Smooth muscle cell (in vitro differentiated cells): ENCODE results near the gene HK3. TPM values are rescaled to one million over a fixed set of nuclear protein-coding genes. Genes with fewer than 3 reads are reported as not detected.

ENCODE experiments used
- DNase-seq: peaks from one replicate; lab custom pipeline; 2025; ENCODE audit not compliant: unreplicated experiment; lab: John Stamatoyannopoulos, UW
- H2AFZ ChIP-seq: fragments of 200-600 bp; sonication (generic); 2 replicates; pipeline ENCODE4 v1.6.0; 2016; ENCODE audit warnings: antibody characterized with exemption, low read depth, mild to moderate bottlenecking
- H3F3A ChIP-seq: fragments of 200-600 bp; sonication (generic); 2 replicates; pipeline ENCODE4 v1.6.0; 2017; ENCODE audit warnings: antibody characterized with exemption, low read depth
- H3K27ac ChIP-seq: fragments of 200-600 bp; sonication (generic); 2 replicates; pipeline ENCODE4 v1.5.1; 2016; ENCODE audit warnings: low read depth, mild to moderate bottlenecking
- H3K27me3 ChIP-seq: fragments of 200-600 bp; sonication (generic); 2 replicates; pipeline ENCODE4 v1.6.1; 2016; ENCODE audit warnings: low read depth, mild to moderate bottlenecking
- H3K36me3 ChIP-seq: fragments of 200-600 bp; sonication (generic); 2 replicates; pipeline ENCODE4 v1.5.1; 2016; ENCODE audit warnings: low read depth
- H3K4me1 ChIP-seq: fragments of 200-600 bp; sonication (generic); 2 replicates; pipeline ENCODE4 v1.5.1; 2016; ENCODE audit warnings: low read depth
- H3K4me2 ChIP-seq: fragments of 200-600 bp; sonication (generic); 2 replicates; pipeline ENCODE4 v1.6.0; 2016; ENCODE audit warnings: mild to moderate bottlenecking
- H3K4me3 ChIP-seq: fragments of 200-600 bp; sonication (generic); 2 replicates; pipeline ENCODE4 v1.5.1; 2016; ENCODE audit warnings: mild to moderate bottlenecking
- H3K79me2 ChIP-seq: fragments of 200-600 bp; sonication (generic); 2 replicates; pipeline ENCODE4 v1.6.0; 2016; ENCODE audit warnings: low read depth, mild to moderate bottlenecking
- H3K9ac ChIP-seq: fragments of 200-600 bp; sonication (generic); 2 replicates; pipeline ENCODE4 v1.6.0; 2016; ENCODE audit warnings: low read depth
- H3K9me3 ChIP-seq: fragments of 200-600 bp; sonication (generic); replicated peaks from 2 replicates; pipeline ENCODE4 v1.5.1; 2016; ENCODE audit warnings: low read depth
- H4K20me1 ChIP-seq: fragments of 200-600 bp; sonication (generic); 2 replicates; pipeline ENCODE4 v1.6.0; 2016; ENCODE audit warnings: low read depth
- WGBS: methylation state at CpG from one replicate; pipeline ENCODE4 v1.1.7; 2016; ENCODE audit warnings: low lambda C conversion rate; 5-methylcytosine and 5-hydroxymethylcytosine counted together
- polyA plus RNA-seq: library from polyadenylated mRNA; unstranded; fragments of >200 nt; fragmentation: Nextera tagmentation; extraction: Ambion mirVana; gene quantifications from 2 replicates; pipeline ENCODE4 v1.2.1, GENCODE V29; 2016
- total RNA-seq: library from RNA; depleted of rRNA; stranded (reverse); fragments of >200 nt; gene quantifications from 2 replicates; pipeline ENCODE4 v1.2.3, GENCODE V29; 2014
- TF ChIP-seq, protein P1 (sequence below): fragments of 200-600 bp; sonication (generic); IDR thresholded peaks from 2 replicates; pipeline ENCODE4 v1.5.1; 2017; ENCODE audit warnings: borderline replicate concordance, mild to moderate bottlenecking, antibody characterized with exemption; ENCODE audit not compliant: insufficient read depth, poor library complexity, severe bottlenecking

The HK3 gene
- total and polyA plus RNA-seq, 2 experiments from 2014 or later: not detected

DNA sequence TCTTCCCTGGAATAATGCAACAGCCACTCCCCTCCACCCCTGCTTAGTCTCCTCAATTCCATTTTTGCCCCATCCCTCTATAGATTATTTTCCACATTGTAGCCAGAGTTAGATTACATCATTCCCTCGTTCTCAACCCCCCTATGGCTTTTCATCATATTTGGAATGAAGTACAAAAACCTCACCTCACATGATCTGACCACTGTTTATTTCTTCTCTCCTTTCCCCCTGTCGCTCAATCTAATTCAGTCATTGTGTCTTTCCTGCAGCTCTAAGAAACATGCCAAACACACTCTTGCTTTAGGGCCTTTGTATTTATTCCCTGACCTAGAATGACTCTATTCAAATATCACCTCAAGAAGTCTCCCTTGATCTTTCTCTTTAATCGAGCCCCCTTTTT lies 22.6 kb upstream of the HK3 start:
- no peak overlapping the region for H3K27ac ChIP-seq
- no peak for DNase-seq
- no peaks in the 10 kb centered on the region for H3K9me3 ChIP-seq
- no peak overlapping the region for H3K4me3 ChIP-seq
- H3K79me2 ChIP-seq: peaks cover 5% of the 10 kb centered on the region
- H3K4me1 ChIP-seq: peaks cover 18% of the 10 kb centered on the region
- H4K20me1 ChIP-seq: peaks cover 93% of the 10 kb centered on the region
- H3K27me3 ChIP-seq: no peaks in the 10 kb centered on the region
- no peak overlapping the region for H3K4me2 ChIP-seq
- no peak overlapping the region for H3K9ac ChIP-seq
- no peak overlapping the region for H2AFZ ChIP-seq
- no peaks in the 10 kb centered on the region for H3K36me3 ChIP-seq
- TF ChIP-seq, protein P1, sequence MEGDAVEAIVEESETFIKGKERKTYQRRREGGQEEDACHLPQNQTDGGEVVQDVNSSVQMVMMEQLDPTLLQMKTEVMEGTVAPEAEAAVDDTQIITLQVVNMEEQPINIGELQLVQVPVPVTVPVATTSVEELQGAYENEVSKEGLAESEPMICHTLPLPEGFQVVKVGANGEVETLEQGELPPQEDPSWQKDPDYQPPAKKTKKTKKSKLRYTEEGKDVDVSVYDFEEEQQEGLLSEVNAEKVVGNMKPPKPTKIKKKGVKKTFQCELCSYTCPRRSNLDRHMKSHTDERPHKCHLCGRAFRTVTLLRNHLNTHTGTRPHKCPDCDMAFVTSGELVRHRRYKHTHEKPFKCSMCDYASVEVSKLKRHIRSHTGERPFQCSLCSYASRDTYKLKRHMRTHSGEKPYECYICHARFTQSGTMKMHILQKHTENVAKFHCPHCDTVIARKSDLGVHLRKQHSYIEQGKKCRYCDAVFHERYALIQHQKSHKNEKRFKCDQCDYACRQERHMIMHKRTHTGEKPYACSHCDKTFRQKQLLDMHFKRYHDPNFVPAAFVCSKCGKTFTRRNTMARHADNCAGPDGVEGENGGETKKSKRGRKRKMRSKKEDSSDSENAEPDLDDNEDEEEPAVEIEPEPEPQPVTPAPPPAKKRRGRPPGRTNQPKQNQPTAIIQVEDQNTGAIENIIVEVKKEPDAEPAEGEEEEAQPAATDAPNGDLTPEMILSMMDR: no peak
- 91% methylated on average over 3 of the region's 3 CpGs for WGBS
- no peaks in the 10 kb centered on the region for H3F3A ChIP-seq

DNA sequence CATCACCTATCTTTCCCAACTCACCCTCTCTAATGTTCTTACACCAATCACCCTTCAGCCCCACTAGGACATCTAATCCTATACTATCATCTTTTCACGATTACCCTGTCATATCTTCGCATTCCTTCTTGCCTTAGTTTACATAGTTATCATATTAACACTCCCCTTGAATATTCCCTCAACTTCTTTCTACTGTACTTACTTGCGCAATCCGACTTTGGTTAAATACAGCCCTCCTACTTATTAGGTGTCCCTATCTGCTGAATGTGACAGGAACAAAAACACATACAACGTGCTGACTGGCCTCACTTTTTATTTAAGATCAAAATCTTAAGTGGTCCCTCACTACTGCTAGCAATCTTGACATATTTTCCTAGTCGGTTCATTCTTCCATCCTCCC lies 19.5 kb upstream of the HK3 start:
- Histone ChIP-seq H3K9ac (no peak overlapping the region), H3F3A (no peaks in the 10 kb centered on the region), H3K27me3 (no peaks in the 10 kb centered on the region), H2AFZ (no peak overlapping the region), H3K4me1 (peaks cover 18% of the 10 kb centered on the region), H3K79me2 (no peaks in the 10 kb centered on the region), H3K36me3 (no peaks in the 10 kb centered on the region), H3K4me2 (no peak overlapping the region), H3K27ac (no peak overlapping the region), H3K4me3 (no peak overlapping the region), H4K20me1 (peaks cover 96% of the 10 kb centered on the region), H3K9me3 (no peaks in the 10 kb centered on the region)
- no peak for DNase-seq
- TF ChIP-seq, protein P1: no peak
- WGBS: 95% methylated on average over 6 of the region's 6 CpGs

DNA sequence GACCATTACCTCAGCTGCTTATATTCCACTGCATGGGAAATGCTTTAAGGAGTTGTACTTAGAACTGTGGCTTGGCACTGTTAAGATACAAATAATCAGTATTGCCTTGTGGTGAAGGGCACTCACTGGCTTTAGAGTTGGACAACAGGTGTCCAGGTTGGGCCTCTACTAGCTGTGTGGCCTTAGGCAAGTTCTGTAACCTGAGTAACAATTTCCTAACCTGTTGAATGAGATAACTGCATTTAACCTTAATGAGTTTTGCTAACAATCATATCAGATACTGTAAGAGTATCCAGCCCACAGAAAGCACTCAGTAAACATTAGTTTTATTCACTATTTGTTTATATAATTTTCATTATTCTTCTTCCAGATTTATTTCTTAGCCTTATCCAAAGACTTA lies 17.2 kb upstream of the HK3 start:
- TF ChIP-seq, protein P1: no peak
- H3K9me3 ChIP-seq: no peaks in the 10 kb centered on the region
- H3K27ac ChIP-seq: no peak overlapping the region
- no peak overlapping the region for H3K4me2 ChIP-seq
- no peaks in the 10 kb centered on the region for H3K27me3 ChIP-seq
- H3K4me1 ChIP-seq: peaks cover 2% of the 10 kb centered on the region
- DNase-seq: no peak
- no peaks in the 10 kb centered on the region for H3K36me3 ChIP-seq
- no peak overlapping the region for H3K9ac ChIP-seq
- H4K20me1 ChIP-seq: peaks cover 95% of the 10 kb centered on the region
- no peak overlapping the region for H3K4me3 ChIP-seq
- H3K79me2 ChIP-seq: no peaks in the 10 kb centered on the region
- no peak overlapping the region for H2AFZ ChIP-seq
- no peaks in the 10 kb centered on the region for H3F3A ChIP-seq

DNA sequence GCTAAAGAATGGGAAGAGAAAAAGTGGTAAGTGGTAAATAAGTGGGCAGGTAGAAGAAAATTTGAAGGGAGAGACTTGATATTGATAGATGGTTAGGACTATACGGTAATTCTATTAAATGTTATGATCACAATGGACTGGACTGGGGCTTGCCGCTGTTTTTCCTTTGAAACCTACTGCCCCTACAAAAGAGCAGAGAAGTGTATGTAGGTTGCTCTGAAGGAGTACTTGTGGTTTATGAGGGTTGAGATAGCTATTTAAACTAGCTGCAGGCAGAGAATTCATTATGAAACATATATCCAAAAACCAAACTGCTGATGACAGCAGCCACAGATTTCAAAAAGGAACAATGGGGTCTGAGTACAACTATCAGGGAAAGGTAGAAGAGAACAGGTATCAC lies 16.8 kb upstream of the HK3 start:
- H4K20me1 ChIP-seq: peaks cover 94% of the 10 kb centered on the region
- H3K4me1 ChIP-seq: no peaks in the 10 kb centered on the region
- H3K36me3 ChIP-seq: no peaks in the 10 kb centered on the region
- H3K27me3 ChIP-seq: no peaks in the 10 kb centered on the region
- H3F3A ChIP-seq: no peaks in the 10 kb centered on the region
- H3K4me3 ChIP-seq: no peak overlapping the region
- H3K79me2 ChIP-seq: no peaks in the 10 kb centered on the region
- H3K9ac ChIP-seq: no peak overlapping the region
- no peak overlapping the region for H3K27ac ChIP-seq
- no peak for DNase-seq
- 74% methylated on average over 2 of the region's 2 CpGs for WGBS
- H2AFZ ChIP-seq: no peak overlapping the region
- no peaks in the 10 kb centered on the region for H3K9me3 ChIP-seq
- H3K4me2 ChIP-seq: no peak overlapping the region
- TF ChIP-seq, protein P1: no peak
